Activated CD4-positive, alpha-beta T cell treated with anti-CD3 and anti-CD28 coated beads, Interleukin-2, amount 50 U/mL, for 16 hours (primary cell): ENCODE data around the gene CYP26B1.

Experiments
- DNase-seq: peaks from one replicate; pipeline ENCODE4 v3.0.0-alpha.2; 2020

CYP26B1 gene

DNA sequence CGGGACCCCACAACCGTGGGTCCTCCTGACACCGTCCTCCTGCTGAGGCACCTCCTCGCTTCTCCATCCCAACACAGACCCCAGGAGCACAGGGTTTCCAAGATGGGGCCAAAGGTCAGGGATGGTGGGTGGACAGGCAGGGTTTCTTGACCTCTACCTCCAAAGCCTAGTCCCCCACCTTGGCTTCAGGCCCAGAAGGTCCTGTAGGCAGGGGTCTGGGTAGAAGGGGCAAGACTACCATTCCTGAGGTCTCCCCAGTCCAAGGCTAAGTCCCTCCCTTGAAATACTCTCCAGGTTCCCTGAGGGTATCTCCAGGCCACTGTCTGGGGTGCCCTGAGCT, 7.1 kb downstream of the CYP26B1 start:
- DNase-seq: no peak

DNA sequence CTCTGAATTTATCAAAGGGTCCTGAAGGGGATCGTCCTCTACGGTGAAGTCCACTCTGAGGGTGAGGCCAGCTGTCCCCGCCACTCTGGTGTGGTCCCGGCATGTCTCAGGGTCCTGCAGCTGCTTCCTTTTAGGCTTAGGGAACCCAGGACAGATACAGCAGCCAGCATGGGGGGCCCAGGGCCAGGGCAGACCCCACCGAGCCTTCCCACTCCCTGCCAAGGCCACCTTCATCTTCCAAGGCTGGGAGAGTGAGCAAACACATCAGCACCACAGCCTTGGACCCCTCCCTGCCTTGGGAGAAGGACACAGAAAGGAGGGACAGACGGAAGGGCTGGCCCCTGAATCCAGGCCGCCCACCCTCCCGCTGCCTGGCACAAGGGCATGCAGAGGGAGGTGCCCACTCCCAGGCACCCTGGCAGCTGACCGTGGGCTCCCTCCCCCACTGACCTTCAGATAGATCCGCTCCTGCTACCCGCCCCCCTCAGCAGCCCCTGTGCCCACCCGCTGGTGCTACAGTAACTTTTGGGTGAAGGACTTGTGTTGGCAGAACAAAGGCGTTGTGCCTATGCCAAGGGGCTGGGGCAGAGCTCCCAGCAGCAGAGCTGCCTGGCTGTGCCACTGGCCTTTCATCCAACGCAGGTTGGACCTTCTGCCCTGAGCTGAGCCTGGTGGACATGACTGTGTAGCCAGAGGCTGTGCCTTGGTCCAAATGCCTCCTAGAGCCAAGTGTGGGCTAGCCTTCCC, 7.6 kb downstream of the CYP26B1 start:
- no peak for DNase-seq

- no peak for DNase-seq
These were observed 8.2 kb downstream of the CYP26B1 start for GRCh38 chr2:72139471-72139873.

GRCh38 chr2:72138921-72139381, 8.7 kb downstream of the CYP26B1 start:
- DNase-seq: no peak

GRCh38 chr2:72138011-72138881, 9.4 kb downstream of the CYP26B1 start:
- no peak for DNase-seq

GRCh38 chr2:72137498-72138010, 10.1 kb downstream of the CYP26B1 start:
- DNase-seq: peak; percentile 61

DNA sequence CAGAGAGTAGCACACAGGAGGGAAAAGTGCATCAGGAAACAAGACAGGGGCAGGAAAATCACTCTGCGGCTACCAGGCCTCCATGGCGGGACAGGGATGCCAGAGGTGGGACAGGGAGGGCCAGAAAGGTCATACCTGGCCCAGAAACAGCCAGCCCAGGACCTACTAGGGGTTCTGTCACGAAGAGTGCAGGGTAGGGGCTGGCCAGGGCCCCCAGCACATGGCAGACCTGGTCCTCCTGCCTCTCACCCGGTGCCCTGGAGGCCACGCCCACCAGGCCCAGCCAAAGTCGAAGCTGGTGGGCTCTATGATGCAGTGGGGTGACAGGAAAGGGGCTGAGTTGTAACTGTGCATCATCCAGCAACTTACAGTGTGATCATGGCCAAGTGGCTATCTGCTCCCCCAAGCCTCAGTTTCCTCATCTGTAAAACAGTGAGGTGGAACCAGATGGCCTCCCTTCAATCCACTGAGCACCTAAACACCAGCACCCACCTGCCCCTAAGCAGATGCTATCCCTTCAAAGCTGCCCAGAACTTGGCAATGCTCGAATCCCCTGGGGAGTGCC, 10.6 kb downstream of the CYP26B1 start:
- no peak for DNase-seq

GRCh38 chr2:72136331-72136730, 11.3 kb downstream of the CYP26B1 start:
- no peak for DNase-seq

DNA sequence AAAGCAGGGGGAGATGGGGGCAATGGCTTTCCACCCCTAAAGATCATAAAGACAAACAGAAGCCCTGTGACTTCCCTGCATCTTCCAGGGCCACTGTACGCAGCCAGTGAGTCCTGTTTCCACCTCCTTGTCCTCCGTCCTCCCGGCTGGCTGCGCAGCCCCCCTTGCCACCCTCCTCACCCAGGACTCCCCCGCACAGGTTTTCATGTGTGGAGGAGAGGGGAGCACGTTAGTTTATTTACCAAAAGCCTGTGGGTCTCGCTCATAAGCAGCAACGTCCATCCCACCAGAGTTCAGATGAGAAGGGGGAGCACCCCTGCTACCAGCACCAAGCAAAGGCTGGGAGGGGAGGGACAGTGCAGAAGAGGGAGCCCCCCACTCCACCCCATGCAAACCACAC, 11.7 kb downstream of the CYP26B1 start:
- no peak for DNase-seq

DNA sequence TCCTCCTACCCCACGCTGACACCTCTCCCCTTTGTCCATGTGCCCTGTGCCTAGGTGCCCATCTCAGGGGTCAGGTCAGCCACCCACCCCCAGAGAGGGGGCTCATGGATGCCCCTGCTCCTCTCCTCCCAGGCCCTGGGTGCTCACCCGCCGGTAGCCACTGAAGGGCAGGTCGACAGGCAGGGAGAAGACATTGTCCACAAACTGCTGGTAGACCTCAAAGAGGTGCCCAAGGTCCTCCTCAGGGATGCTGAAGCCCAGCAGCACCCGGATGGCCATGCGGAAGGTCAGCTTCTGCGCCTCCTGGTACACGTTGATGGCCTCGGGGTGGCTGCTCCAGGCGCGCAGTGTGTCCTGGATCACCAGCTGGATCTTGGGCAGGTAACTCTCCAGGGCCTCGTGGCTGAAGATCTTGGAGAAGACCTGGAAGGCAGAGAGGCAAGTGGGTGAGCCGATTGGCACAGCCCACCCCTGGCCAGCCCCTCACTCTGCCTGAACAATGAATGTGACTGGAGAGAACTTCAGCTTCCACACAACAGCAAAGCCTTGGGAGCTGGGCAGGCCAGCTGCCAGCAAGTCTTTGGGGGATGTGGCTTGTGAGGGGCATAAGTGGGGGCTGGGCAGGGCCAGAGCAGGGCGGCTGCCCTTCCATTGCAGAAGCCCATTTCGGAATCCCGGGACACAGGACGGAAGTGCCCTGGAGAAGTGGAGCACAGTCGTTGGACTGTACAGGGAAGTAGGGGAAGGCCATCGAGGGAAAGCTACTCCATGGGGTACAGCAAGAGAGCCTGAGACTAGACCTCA, 12.5 kb downstream of the CYP26B1 start:
- no peak for DNase-seq

DNA sequence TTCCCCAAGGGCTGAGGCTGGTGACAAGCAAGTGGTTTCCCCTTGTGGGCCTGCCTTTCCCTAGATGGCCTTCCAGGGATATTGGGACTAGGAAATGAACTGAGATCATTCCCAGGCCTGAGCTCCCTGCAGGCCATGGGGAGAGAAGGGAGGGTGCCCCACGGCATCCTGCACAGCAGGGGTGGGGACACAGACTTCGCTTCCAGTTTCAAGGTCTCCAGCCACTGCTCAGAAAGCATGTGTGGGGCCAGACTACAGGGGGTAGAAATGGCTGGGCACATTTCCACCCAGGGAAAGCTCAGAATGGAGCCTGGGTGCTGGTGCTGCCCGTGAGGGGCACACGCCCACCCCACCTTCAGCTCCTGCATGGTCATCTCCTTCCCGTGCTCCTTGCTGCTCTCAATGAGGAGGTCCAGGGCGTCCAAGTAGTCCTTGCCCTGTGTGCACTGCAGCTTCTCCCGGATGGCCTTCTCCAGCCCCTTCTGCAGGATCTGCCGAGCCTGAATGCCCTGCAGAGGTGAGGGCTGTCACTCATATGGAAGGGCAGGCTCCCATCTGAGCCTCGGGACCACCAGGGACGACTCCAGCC, 13.2 kb downstream of the CYP26B1 start:
- DNase-seq: no peak

- no peak for DNase-seq
These were observed 13.8 kb downstream of the CYP26B1 start for GRCh38 chr2:72133721-72134407.

DNA sequence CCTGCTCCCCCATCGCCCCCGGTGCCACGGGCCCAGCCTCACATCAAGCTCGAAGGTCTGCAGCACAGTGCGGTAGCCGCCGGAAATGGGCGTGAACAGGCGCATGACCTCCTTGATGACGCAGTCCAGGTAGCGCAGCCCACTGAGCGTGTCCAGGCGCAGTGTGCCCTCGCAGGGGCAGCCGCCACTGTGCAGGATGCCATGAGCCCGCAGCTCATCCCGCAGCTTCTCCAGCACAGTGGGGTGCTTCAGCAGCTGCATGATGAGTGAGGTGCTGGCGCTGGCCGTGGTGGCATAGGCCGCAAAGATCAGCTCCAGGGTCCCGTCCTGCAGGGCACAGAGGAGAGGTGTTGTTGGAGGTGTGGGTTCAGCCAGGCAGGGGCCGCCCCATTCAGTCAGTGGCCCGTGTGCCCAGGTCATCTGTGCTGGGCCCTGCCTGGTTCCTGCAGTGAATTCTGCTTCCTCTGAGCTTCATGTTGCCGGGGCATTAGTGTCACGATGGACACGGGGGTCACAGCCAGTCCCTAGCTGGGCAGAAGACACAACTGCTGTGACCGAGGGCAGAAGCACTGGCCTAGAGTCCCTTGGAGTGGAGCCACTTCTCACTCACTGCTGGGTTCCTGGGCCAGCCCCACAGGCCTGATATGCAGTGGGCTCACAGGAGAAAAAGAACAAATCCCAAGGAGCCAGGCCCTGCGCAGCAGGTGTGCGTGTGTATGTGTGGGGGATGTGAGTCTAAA, 14.5 kb downstream of the CYP26B1 start:
- no peak for DNase-seq

DNA sequence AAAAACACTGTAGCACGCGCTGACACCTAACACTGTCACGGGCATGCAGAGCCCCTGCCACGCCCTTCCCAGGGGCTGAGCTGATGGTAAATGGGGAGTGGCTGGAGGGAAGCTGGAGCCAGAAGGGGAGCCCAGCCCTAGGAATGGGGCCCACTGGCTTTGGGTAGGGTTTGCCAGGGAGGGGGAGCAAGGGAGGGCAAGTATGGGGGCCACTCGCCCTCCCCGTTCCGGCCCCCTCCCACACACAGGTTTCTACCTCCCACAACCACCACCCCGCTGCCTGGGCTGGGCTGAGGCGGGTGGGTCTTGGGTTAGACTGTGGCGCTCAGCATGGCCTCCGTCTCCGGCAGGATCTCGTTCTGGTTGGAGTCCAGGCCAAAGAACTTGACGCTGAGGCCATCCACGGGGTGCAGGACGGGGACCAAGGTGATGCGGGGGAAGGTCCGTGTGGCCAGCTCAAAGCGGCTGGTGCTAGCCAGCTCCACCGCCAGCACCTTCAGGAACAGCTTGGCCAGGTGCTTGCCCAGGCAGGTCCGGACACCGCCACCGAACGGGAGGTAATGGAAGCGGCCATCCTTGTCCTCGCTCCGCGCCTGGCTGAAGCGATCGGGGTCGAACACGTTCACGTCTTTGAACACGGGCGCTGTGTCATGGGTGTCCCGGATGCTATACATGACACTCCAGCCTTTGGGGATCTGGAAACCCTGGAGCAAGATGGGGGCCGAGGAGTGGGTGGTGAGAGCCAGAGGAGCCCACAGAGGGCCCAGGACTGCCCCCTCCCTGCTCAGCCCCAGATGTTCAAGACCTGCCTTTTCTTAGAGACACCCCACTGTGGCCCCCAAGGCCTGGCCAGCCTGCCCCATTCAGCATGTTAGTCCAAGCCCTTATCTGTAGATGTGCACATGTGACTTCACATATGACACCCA, 15.5 kb downstream of the CYP26B1 start:
- DNase-seq: no peak

- DNase-seq: no peak
These were observed 16.2 kb downstream of the CYP26B1 start for GRCh38 chr2:72131371-72131891.

GRCh38 chr2:72130659-72131360, 16.9 kb downstream of the CYP26B1 start:
- DNase-seq: no peak

DNA sequence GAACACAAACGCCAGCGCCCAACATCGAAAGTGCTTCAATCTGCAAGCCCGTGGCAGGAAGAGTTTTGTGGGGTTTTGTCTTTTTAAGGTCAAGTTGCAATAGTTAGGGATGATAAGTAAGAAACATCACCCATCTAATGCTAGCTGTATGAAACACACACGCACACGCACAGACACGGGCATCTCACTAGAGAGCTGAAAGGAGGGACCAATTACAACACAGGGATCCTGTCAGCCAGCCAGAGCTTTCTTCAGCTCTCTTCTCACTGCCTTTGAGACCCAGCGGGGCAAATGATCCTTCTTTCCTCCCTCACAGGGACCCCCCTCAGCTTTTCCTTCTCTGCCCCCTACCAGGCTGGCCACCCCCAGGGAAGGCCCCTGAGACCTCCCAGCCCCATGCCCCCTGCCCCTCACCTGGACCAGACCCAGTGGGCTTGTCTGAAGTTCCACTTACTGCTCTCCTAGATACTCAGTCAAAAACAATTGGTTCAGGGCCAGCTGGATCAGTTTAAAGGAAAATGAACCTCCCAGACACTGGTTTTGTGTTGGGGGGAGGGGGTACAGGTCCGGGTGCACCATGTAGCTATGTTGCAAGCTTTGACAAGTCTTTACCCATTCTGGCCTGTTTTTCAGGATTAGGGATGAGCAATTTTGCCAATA, 17.9 kb downstream of the CYP26B1 start:
- DNase-seq: no peak

- DNase-seq: no peak
These were observed 18.8 kb downstream of the CYP26B1 start for GRCh38 chr2:72128843-72129227.
